Activated B cell treated with CpG ODN at 0.5 μM for 24 hours (primary cell): ENCODE results near the gene MEN1. TPM values are rescaled to one million over a fixed set of nuclear protein-coding genes. Genes with fewer than 3 reads are reported as not detected.

Experiments used
- ATAC-seq: fragments of 200-7000 bp; cut with Tn5 transposase; one replicate; pipeline ENCODE4 v1.10.0; 2021; ENCODE audit warnings: low read depth, mild to moderate bottlenecking, moderate library complexity
- CTCF ChIA-PET: fragments of 350-600 bp; sonication (Branson Sonifier 250); formaldehyde crosslinking; loops from one replicate; lab custom pipeline; 2021; ENCODE audit warnings: antibody characterized with exemption; lab: Charles Lee
- POLR2A ChIA-PET: fragments of 350-600 bp; sonication (Branson Sonifier 250); formaldehyde crosslinking; loops from one replicate; lab custom pipeline; 2021; ENCODE audit warnings: antibody characterized with exemption; lab: Charles Lee
- DNase-seq: peaks from one replicate; pipeline ENCODE4 v3.0.0; 2022
- H3K27ac Mint-ChIP-seq: one replicate; pipeline ENCODE4 v1.8.0; 2020; ENCODE audit warnings: mixed read lengths
- H3K27me3 Mint-ChIP-seq: one replicate; pipeline ENCODE4 v1.8.0; 2021; ENCODE audit warnings: mixed read lengths
- H3K36me3 Mint-ChIP-seq: one replicate; pipeline ENCODE4 v1.8.0; 2021; ENCODE audit warnings: low read depth, mixed read lengths
- H3K4me1 Mint-ChIP-seq: one replicate; pipeline ENCODE4 v1.8.0; 2021; ENCODE audit warnings: mixed read lengths
- H3K4me3 Mint-ChIP-seq: one replicate; pipeline ENCODE4 v1.8.0; 2020; ENCODE audit warnings: mild to moderate bottlenecking, mixed read lengths
- H3K9me3 Mint-ChIP-seq: one replicate; pipeline ENCODE4 v1.8.0; 2020; ENCODE audit warnings: mixed read lengths
- CTCF ChIP-seq: fragments of 200-600 bp; IDR thresholded peaks from one replicate; pipeline ENCODE4 v1.8.0; 2022; ENCODE audit warnings: antibody characterized with exemption, mild to moderate bottlenecking
- intact Hi-C: fragments of 100-400 bp; cut with micrococcal nuclease; formaldehyde crosslinking; loops from one replicate; pipeline ENCODE4 v1.15.1; 2024
- total RNA-seq: library from RNA; stranded (reverse); gene quantifications from 2 replicates; pipeline ENCODE4 v1.2.3, GENCODE V29; 2022

Gene MEN1
- total RNA-seq, 1 donor from 2014 or later, result 44.6 TPM

- H3K36me3 Mint-ChIP-seq, result peaks cover 59% of the 10 kb centered on the region
- peak overlapping the region; percentile 90 for H3K4me3 Mint-ChIP-seq
- peaks cover 79% of the 10 kb centered on the region for H3K4me1 Mint-ChIP-seq
- peak overlapping the region; percentile 87 for H3K27ac Mint-ChIP-seq
- ChIA-PET POLR2A (interaction anchor here (0.7 to 6.5 kb wide), 7 partner anchors 11 to 459 kb away, joined by 3 to 197 read pairs (median 6); partner anchors contain the start of genes PRDX5, RASGRP2 and TRMT112), CTCF (interaction anchor here (0.8 to 2.2 kb wide), 4 partner anchors 9 to 88 kb away, joined by 3 to 11 read pairs (median 6); no protein-coding TSS in a partner anchor)
- H3K9me3 Mint-ChIP-seq, result no peaks in the 10 kb centered on the region
- ATAC-seq (no peak), DNase-seq (no peak)
- TF ChIP-seq CTCF, result no peak
- no peaks in the 10 kb centered on the region for H3K27me3 Mint-ChIP-seq
- intact Hi-C loops, result loop anchor here (2.0 to 10.0 kb wide), 3 partner anchors 14 to 532 kb away; partner anchors contain the start of genes FKBP2, PPP1R14B and SYVN1
Measured at GRCh38 chr11:64776875-64777274, 33.5 kb downstream of the MEN1 start.

- H3K27me3 Mint-ChIP-seq, result no peaks in the 10 kb centered on the region
- ChIA-PET POLR2A (interaction anchor here (1.1 to 6.5 kb wide), 5 partner anchors 10 to 77 kb away, joined by 3 to 197 read pairs (median 6); partner anchors contain the start of gene RASGRP2), CTCF (interaction anchor here (0.8 to 2.2 kb wide), 4 partner anchors 8 to 87 kb away, joined by 3 to 11 read pairs (median 6); no protein-coding TSS in a partner anchor)
- H3K27ac Mint-ChIP-seq, result peak overlapping the region; percentile 87
- intact Hi-C loops, result loop anchor here (2.0 to 10.0 kb wide), 3 partner anchors 14 to 532 kb away; partner anchors contain the start of genes FKBP2, PPP1R14B and SYVN1
- no peak for TF ChIP-seq CTCF
- DNase-seq (no peak), ATAC-seq (no peak)
- H3K36me3 Mint-ChIP-seq, result peaks cover 63% of the 10 kb centered on the region
- H3K4me3 Mint-ChIP-seq, result peak overlapping the region; percentile 90
- H3K9me3 Mint-ChIP-seq, result no peaks in the 10 kb centered on the region
- H3K4me1 Mint-ChIP-seq, result peaks cover 83% of the 10 kb centered on the region
Measured at GRCh38 chr11:64776425-64776824, 33.9 kb downstream of the MEN1 start.

- no peaks in the 10 kb centered on the region for H3K27me3 Mint-ChIP-seq
- ATAC-seq, result no peak
- intact Hi-C loops, result loop anchor here (10.0 kb wide), 1 partner anchor 529 kb away; the partner anchor contains the start of genes FKBP2 and PPP1R14B
- H3K4me3 Mint-ChIP-seq, result no peak overlapping the region
- no peak for DNase-seq
- TF ChIP-seq CTCF, result no peak
- ChIA-PET POLR2A (interaction anchor here (0.5 to 6.5 kb wide), 4 partner anchors 11 to 558 kb away, joined by 3 to 197 read pairs (median 40); partner anchors contain the start of genes CCDC88B and RASGRP2), CTCF (interaction anchor here (0.7 to 1.4 kb wide), 4 partner anchors 9 to 86 kb away, joined by 3 read pairs; no protein-coding TSS in a partner anchor)
- H3K27ac Mint-ChIP-seq, result peak overlapping the region; percentile 59
- peaks cover 83% of the 10 kb centered on the region for H3K4me1 Mint-ChIP-seq
- H3K9me3 Mint-ChIP-seq, result no peaks in the 10 kb centered on the region
- H3K36me3 Mint-ChIP-seq, result peaks cover 86% of the 10 kb centered on the region
Measured at GRCh38 chr11:64774144-64774543, 36.2 kb downstream of the MEN1 start.

GRCh38 chr11:64772303-64773018, 37.9 kb downstream of the MEN1 start:
- TF ChIP-seq CTCF, result no peak
- Mint-ChIP-seq H3K27me3 (no peaks in the 10 kb centered on the region), H3K4me1 (peaks cover 96% of the 10 kb centered on the region), H3K36me3 (peaks cover 98% of the 10 kb centered on the region), H3K27ac (peak overlapping the region; percentile 92), H3K4me3 (peak overlapping the region; percentile 80), H3K9me3 (no peaks in the 10 kb centered on the region)
- DNase-seq (no peak), ATAC-seq (peak; percentile 48)
- ChIA-PET CTCF (interaction anchor here (0.7 to 2.1 kb wide), 9 partner anchors 15 to 486 kb away, joined by 3 to 8 read pairs (median 4); partner anchors contain the start of genes CDC42BPG, EHD1 and RASGRP2), POLR2A (interaction anchor here (0.6 to 4.1 kb wide), 31 partner anchors 9 to 1931 kb away, joined by 3 to 130 read pairs (median 4); partner anchors contain the start of genes EHBP1L1, FAU, MAP4K2 and MEN1)
- intact Hi-C loops, result loop anchor here (1.0 to 10.0 kb wide), 3 partner anchors 8 to 528 kb away; partner anchors contain the start of genes FKBP2 and PPP1R14B
